NB4 (cell line): Measurements from ENCODE around the gene C11orf16.

ENCODE experiments used
- TF ChIP-seq, protein P1 (sequence below): IDR thresholded peaks from one replicate; pipeline ENCODE4 v1.5.1; 2012; ENCODE audit warnings: low read depth, low read length
- TF ChIP-seq, protein P2 (sequence below): IDR thresholded peaks from 2 replicates; pipeline ENCODE4 v1.6.1; 2011; ENCODE audit warnings: low read depth, low read length

DNA sequence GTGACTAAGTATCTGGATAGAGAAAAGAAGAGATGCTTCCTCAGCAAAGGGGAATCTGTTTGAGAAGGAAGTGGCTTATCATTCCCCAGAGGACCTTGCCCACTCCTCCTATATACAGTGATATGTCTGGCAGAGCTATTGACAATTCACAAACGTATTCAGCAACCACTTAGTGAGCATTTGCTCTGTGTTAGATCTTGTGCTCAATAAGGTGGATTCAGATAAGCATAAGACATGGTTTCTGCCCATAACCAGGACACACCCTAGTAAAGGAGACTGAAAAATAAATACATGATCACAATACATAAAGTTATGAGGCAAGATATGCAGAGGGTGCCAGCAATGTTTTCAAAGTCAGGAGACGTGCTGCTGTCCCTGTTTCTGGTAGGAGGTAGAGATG lies 30.1 kb upstream of the C11orf16 start:
- TF ChIP-seq, protein P1, sequence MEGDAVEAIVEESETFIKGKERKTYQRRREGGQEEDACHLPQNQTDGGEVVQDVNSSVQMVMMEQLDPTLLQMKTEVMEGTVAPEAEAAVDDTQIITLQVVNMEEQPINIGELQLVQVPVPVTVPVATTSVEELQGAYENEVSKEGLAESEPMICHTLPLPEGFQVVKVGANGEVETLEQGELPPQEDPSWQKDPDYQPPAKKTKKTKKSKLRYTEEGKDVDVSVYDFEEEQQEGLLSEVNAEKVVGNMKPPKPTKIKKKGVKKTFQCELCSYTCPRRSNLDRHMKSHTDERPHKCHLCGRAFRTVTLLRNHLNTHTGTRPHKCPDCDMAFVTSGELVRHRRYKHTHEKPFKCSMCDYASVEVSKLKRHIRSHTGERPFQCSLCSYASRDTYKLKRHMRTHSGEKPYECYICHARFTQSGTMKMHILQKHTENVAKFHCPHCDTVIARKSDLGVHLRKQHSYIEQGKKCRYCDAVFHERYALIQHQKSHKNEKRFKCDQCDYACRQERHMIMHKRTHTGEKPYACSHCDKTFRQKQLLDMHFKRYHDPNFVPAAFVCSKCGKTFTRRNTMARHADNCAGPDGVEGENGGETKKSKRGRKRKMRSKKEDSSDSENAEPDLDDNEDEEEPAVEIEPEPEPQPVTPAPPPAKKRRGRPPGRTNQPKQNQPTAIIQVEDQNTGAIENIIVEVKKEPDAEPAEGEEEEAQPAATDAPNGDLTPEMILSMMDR, result no peak
- TF ChIP-seq, protein P2, sequence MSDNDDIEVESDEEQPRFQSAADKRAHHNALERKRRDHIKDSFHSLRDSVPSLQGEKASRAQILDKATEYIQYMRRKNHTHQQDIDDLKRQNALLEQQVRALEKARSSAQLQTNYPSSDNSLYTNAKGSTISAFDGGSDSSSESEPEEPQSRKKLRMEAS, result no peak
